SH-SY5Y (cell line): ENCODE results near the gene TRIP4.

Source experiments
- GATA2 ChIP-seq: IDR thresholded peaks from 2 replicates; pipeline ENCODE4 v1.6.1; 2011; ENCODE audit warnings: mild to moderate bottlenecking, low read depth, low read length
- GATA3 ChIP-seq: IDR thresholded peaks from 2 replicates; pipeline ENCODE4 v1.6.1; 2011; ENCODE audit warnings: low read depth, mild to moderate bottlenecking, low read length, moderate library complexity

The TRIP4 gene

GRCh38 chr15:64387562-64388168 is at the start of gene TRIP4:
Gene TRIP4, plus strand, starts transcription at chr15:64387836. Its CDS starts 28 bp downstream, at chr15:64387864.
- TF ChIP-seq GATA3, result no peak
- TF ChIP-seq GATA2, result no peak

GRCh38 chr15:64340355-64340754 is 47.3 kb upstream of the TRIP4 start:
- TF ChIP-seq GATA3, result no peak
- no peak for TF ChIP-seq GATA2

- TF ChIP-seq GATA3 (no peak), GATA2 (no peak)
These were observed 45.7 kb upstream of the TRIP4 start for GRCh38 chr15:64341961-64342360.

GRCh38 chr15:64343222-64343621 is 44.4 kb upstream of the TRIP4 start:
- TF ChIP-seq GATA3 (no peak), GATA2 (no peak)

- TF ChIP-seq GATA2, result no peak
- no peak for TF ChIP-seq GATA3
These were observed 43.8 kb upstream of the TRIP4 start for GRCh38 chr15:64343841-64344240.

GRCh38 chr15:64344651-64345294 is 42.9 kb upstream of the TRIP4 start:
- TF ChIP-seq GATA3 (peak; percentile 69), GATA2 (no peak)

GRCh38 chr15:64348455-64348854 is 39.2 kb upstream of the TRIP4 start:
- TF ChIP-seq GATA2 (no peak), GATA3 (no peak)

GRCh38 chr15:64349375-64349774 is 38.3 kb upstream of the TRIP4 start:
- TF ChIP-seq GATA2 (no peak), GATA3 (no peak)

- TF ChIP-seq GATA2, result no peak
- no peak for TF ChIP-seq GATA3
These were observed 36.4 kb upstream of the TRIP4 start for GRCh38 chr15:64351265-64351664.

GRCh38 chr15:64354688-64355344 is 32.8 kb upstream of the TRIP4 start:
- TF ChIP-seq GATA3 (no peak), GATA2 (no peak)

- no peak for TF ChIP-seq GATA3
- no peak for TF ChIP-seq GATA2
These were observed 32.2 kb upstream of the TRIP4 start for GRCh38 chr15:64355348-64355943.

- TF ChIP-seq GATA2 (no peak), GATA3 (no peak)
These were observed 31.5 kb upstream of the TRIP4 start, which contains the start of gene CSNK1G1 for GRCh38 chr15:64355944-64356709. Gene CSNK1G1, minus strand, starts transcription at chr15:64356173. Its CDS starts 55,674 bp downstream, at chr15:64300499.

GRCh38 chr15:64356710-64357040 is 31.0 kb upstream of the TRIP4 start:
- no peak for TF ChIP-seq GATA3
- no peak for TF ChIP-seq GATA2

- no peak for TF ChIP-seq GATA2
- no peak for TF ChIP-seq GATA3
These were observed 26.4 kb upstream of the TRIP4 start for GRCh38 chr15:64361259-64361658.

- TF ChIP-seq GATA3, result no peak
These were observed 18.5 kb upstream of the TRIP4 start for GRCh38 chr15:64369078-64369607.

- TF ChIP-seq GATA3 (no peak), GATA2 (no peak)
These were observed 14.3 kb upstream of the TRIP4 start for GRCh38 chr15:64373360-64373759.
